ENCODE data around the gene ELAC2.

The ELAC2 gene

GRCh38 chr17:12965988-12966387, 51.8 kb downstream of the ELAC2 start:
- Histone ChIP-seq H2AFZ (ENCODE audit: low read depth, low read length) (no peak overlapping the region), H3K4me1 (ENCODE audit: control insufficient read depth, insufficient read depth, low read depth, low read length) (no peaks in the 10 kb centered on the region), H3K4ac (ENCODE audit: low read depth in 1 of 2, low read length in 2 of 2) (no peak overlapping the region), H3K79me1 (replicated peaks; ENCODE audit: low read length, poor library complexity, severe bottlenecking) (no peaks in the 10 kb centered on the region), H3K4me3 (ENCODE audit: insufficient read depth in 1 of 2, low read depth in 1 of 2, low read length in 2 of 2) (no peak overlapping the region), H4K91ac (ENCODE audit: low read length) (no peak overlapping the region), H3K9me3 (ENCODE audit: control insufficient read depth, low read length) (no peaks in the 10 kb centered on the region), H4K8ac (ENCODE audit: low read length) (no peak overlapping the region), H3K9ac (ENCODE audit: low read length) (no peak overlapping the region), H2AK5ac (ENCODE audit: low read length, severe bottlenecking) (no peak overlapping the region), H2BK15ac (ENCODE audit: low read depth, poor library complexity, severe bottlenecking) (no peak overlapping the region), H3K14ac (ENCODE audit: low read length in 2 of 2) (no peak overlapping the region), H3K23ac (ENCODE audit: low read length in 2 of 2) (no peak overlapping the region), H3K36me3 (ENCODE audit: control insufficient read depth in 1 of 2, insufficient read depth in 2 of 2, low read depth in 1 of 2, low read length in 2 of 2) (no peaks in the 10 kb centered on the region), H2BK120ac (ENCODE audit: low read depth, low read length) (no peak overlapping the region), H2BK5ac (ENCODE audit: low read depth, low read length, poor library complexity, severe bottlenecking) (no peak overlapping the region), H3K27ac (ENCODE audit: low read length, poor library complexity, severe bottlenecking) (no peak overlapping the region), H3K4me2 (ENCODE audit: low read length, poor library complexity, severe bottlenecking) (no peak overlapping the region), H3K27me3 (ENCODE audit: control insufficient read depth in 1 of 2, insufficient read depth in 1 of 2, low read length in 2 of 2) (peaks cover 0 to 10% of the 10 kb centered on the region in 2 experiments), H2BK12ac (ENCODE audit: low read length in 2 of 2) (no peak overlapping the region), H3K18ac (ENCODE audit: low read depth in 1 of 2, low read length in 2 of 2) (no peak overlapping the region)
- DNase-seq, result no peak
- WGBS, result 100% methylated on average over 3 of the region's 3 CpGs

DNA sequence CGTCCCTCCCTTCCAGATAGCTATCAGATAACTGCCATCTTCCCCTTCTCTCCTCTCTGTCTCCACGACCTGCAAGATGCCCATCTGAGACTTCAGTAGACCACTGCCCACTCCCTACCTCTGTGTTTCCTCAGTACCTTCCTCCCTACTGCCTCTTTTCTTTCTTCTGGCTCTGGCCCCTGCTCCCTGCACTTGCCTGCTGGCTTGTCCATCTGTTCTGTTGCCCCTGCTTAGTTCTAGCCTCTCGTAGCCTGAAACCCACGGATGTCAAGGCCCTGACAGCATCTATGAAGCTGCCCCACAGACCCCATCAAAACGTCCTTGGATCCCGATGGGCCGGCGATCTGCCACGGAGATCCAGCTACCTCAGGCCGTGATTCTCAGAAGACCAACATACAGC, 53.0 kb downstream of the ELAC2 start:
- Histone ChIP-seq H3K18ac (ENCODE audit: low read depth in 1 of 2, low read length in 2 of 2) (no peak overlapping the region), H2AK5ac (ENCODE audit: low read length, severe bottlenecking) (no peak overlapping the region), H3K9ac (ENCODE audit: low read length) (no peak overlapping the region), H2BK12ac (ENCODE audit: low read length in 2 of 2) (no peak overlapping the region), H4K8ac (ENCODE audit: low read length) (no peak overlapping the region), H3K27me3 (ENCODE audit: control insufficient read depth in 1 of 2, insufficient read depth in 1 of 2, low read length in 2 of 2) (peaks cover 0 to 6% of the 10 kb centered on the region in 2 experiments), H3K4ac (ENCODE audit: low read depth in 1 of 2, low read length in 2 of 2) (no peak overlapping the region), H3K79me1 (replicated peaks; ENCODE audit: low read length, poor library complexity, severe bottlenecking) (no peaks in the 10 kb centered on the region), H2BK15ac (ENCODE audit: low read depth, poor library complexity, severe bottlenecking) (no peak overlapping the region), H3K14ac (ENCODE audit: low read length in 2 of 2) (no peak overlapping the region), H3K4me1 (ENCODE audit: control insufficient read depth, insufficient read depth, low read depth, low read length) (no peaks in the 10 kb centered on the region), H3K23ac (ENCODE audit: low read length in 2 of 2) (no peak overlapping the region), H2BK120ac (ENCODE audit: low read depth, low read length) (no peak overlapping the region), H3K9me3 (ENCODE audit: control insufficient read depth, low read length) (no peaks in the 10 kb centered on the region), H4K91ac (ENCODE audit: low read length) (no peak overlapping the region), H3K4me3 (ENCODE audit: insufficient read depth in 1 of 2, low read depth in 1 of 2, low read length in 2 of 2) (peak overlapping the region in 1 of 2 experiments; percentile 19), H2AFZ (ENCODE audit: low read depth, low read length) (no peak overlapping the region), H2BK5ac (ENCODE audit: low read depth, low read length, poor library complexity, severe bottlenecking) (no peak overlapping the region), H3K4me2 (ENCODE audit: low read length, poor library complexity, severe bottlenecking) (no peak overlapping the region), H3K36me3 (ENCODE audit: control insufficient read depth in 1 of 2, insufficient read depth in 2 of 2, low read depth in 1 of 2, low read length in 2 of 2) (no peaks in the 10 kb centered on the region), H3K27ac (ENCODE audit: low read length, poor library complexity, severe bottlenecking) (no peak overlapping the region)
- 81% methylated on average over 10 of the region's 10 CpGs for WGBS
- DNase-seq, result no peak

DNA sequence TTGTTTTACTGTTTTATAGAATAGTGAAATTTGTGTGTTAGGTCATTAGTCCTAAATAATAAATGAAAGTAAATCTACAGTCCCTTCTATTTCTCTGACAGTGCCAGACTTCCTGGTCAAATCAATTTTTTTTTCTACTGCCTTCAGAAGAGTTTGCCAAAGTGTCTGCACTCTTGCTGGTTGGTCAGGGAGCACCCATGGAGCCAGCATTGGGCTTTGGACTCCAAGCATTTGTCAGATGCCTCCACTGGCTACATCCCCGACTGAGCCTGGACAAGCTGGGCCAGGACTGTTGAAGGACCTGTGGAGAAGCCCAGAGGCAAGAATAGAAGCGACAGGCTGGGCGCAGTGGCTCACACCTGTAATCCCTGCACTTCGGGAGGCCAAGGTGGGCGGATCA, 53.7 kb downstream of the ELAC2 start:
- H2BK15ac ChIP-seq (ENCODE audit: low read depth, poor library complexity, severe bottlenecking), result no peak overlapping the region
- H3K4me1 ChIP-seq (ENCODE audit: control insufficient read depth, insufficient read depth, low read depth, low read length), result no peaks in the 10 kb centered on the region
- no peak for DNase-seq
- H3K4me2 ChIP-seq (ENCODE audit: low read length, poor library complexity, severe bottlenecking), result no peak overlapping the region
- no peak overlapping the region for H2BK12ac ChIP-seq (ENCODE audit: low read length in 2 of 2)
- no peaks in the 10 kb centered on the region for H3K36me3 ChIP-seq (ENCODE audit: control insufficient read depth in 1 of 2, insufficient read depth in 2 of 2, low read depth in 1 of 2, low read length in 2 of 2)
- 78% methylated on average over 4 of the region's 5 CpGs for WGBS
- no peak overlapping the region for H3K4me3 ChIP-seq (ENCODE audit: insufficient read depth in 1 of 2, low read depth in 1 of 2, low read length in 2 of 2)
- H2AFZ ChIP-seq (ENCODE audit: low read depth, low read length), result no peak overlapping the region
- no peak overlapping the region for H2BK5ac ChIP-seq (ENCODE audit: low read depth, low read length, poor library complexity, severe bottlenecking)
- no peak overlapping the region for H3K9ac ChIP-seq (ENCODE audit: low read length)
- no peak overlapping the region for H2AK5ac ChIP-seq (ENCODE audit: low read length, severe bottlenecking)
- H3K18ac ChIP-seq (ENCODE audit: low read depth in 1 of 2, low read length in 2 of 2), result no peak overlapping the region
- no peak overlapping the region for H4K91ac ChIP-seq (ENCODE audit: low read length)
- no peak overlapping the region for H3K23ac ChIP-seq (ENCODE audit: low read length in 2 of 2)
- no peaks in the 10 kb centered on the region for H3K79me1 ChIP-seq (replicated peaks; ENCODE audit: low read length, poor library complexity, severe bottlenecking)
- no peak overlapping the region for H3K14ac ChIP-seq (ENCODE audit: low read length in 2 of 2)
- H3K27ac ChIP-seq (ENCODE audit: low read length, poor library complexity, severe bottlenecking), result no peak overlapping the region
- no peak overlapping the region for H2BK120ac ChIP-seq (ENCODE audit: low read depth, low read length)
- H4K8ac ChIP-seq (ENCODE audit: low read length), result no peak overlapping the region
- no peaks in the 10 kb centered on the region for H3K9me3 ChIP-seq (ENCODE audit: control insufficient read depth, low read length)
- H3K4ac ChIP-seq (ENCODE audit: low read depth in 1 of 2, low read length in 2 of 2), result no peak overlapping the region
- no peaks in the 10 kb centered on the region for H3K27me3 ChIP-seq (ENCODE audit: control insufficient read depth in 1 of 2, insufficient read depth in 1 of 2, low read length in 2 of 2)

DNA sequence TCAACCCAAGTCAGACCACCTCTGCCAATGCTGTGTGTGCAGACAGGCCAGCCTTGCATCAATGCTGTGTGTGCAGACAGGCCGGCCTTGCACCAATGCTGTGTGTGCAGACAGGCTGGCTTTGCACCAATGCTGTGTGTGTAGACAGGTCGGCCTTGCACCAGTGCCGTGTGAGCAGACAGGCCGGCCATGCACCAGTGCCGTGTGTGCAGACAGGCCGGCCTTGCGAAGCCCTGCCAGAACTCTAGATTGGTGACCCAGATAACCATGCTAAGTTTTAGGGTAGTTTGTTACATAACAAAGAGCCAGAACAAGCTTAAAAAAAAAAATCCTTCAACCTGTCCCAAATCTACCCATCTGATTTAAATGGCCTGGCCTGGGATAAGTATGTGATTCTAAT, 54.3 kb downstream of the ELAC2 start:
- no peak overlapping the region for H3K14ac ChIP-seq (ENCODE audit: low read length in 2 of 2)
- no peak overlapping the region for H3K27ac ChIP-seq (ENCODE audit: low read length, poor library complexity, severe bottlenecking)
- no peak overlapping the region for H2BK15ac ChIP-seq (ENCODE audit: low read depth, poor library complexity, severe bottlenecking)
- peaks cover 1% of the 10 kb centered on the region for H3K4me1 ChIP-seq (ENCODE audit: control insufficient read depth, insufficient read depth, low read depth, low read length)
- no peak overlapping the region for H4K91ac ChIP-seq (ENCODE audit: low read length)
- no peak overlapping the region for H4K8ac ChIP-seq (ENCODE audit: low read length)
- 93% methylated on average over 5 of the region's 7 CpGs for WGBS
- H3K4ac ChIP-seq (ENCODE audit: low read depth in 1 of 2, low read length in 2 of 2), result no peak overlapping the region
- no peaks in the 10 kb centered on the region for H3K79me1 ChIP-seq (replicated peaks; ENCODE audit: low read length, poor library complexity, severe bottlenecking)
- no peak for DNase-seq
- H3K4me2 ChIP-seq (ENCODE audit: low read length, poor library complexity, severe bottlenecking), result no peak overlapping the region
- no peak overlapping the region for H3K23ac ChIP-seq (ENCODE audit: low read length in 2 of 2)
- no peak overlapping the region for H2BK120ac ChIP-seq (ENCODE audit: low read depth, low read length)
- no peak overlapping the region for H3K18ac ChIP-seq (ENCODE audit: low read depth in 1 of 2, low read length in 2 of 2)
- H3K9ac ChIP-seq (ENCODE audit: low read length), result no peak overlapping the region
- H3K27me3 ChIP-seq (ENCODE audit: control insufficient read depth in 1 of 2, insufficient read depth in 1 of 2, low read length in 2 of 2), result no peaks in the 10 kb centered on the region
- H2BK5ac ChIP-seq (ENCODE audit: low read depth, low read length, poor library complexity, severe bottlenecking), result no peak overlapping the region
- H2BK12ac ChIP-seq (ENCODE audit: low read length in 2 of 2), result no peak overlapping the region
- no peaks in the 10 kb centered on the region for H3K9me3 ChIP-seq (ENCODE audit: control insufficient read depth, low read length)
- no peak overlapping the region for H2AK5ac ChIP-seq (ENCODE audit: low read length, severe bottlenecking)
- H3K36me3 ChIP-seq (ENCODE audit: control insufficient read depth in 1 of 2, insufficient read depth in 2 of 2, low read depth in 1 of 2, low read length in 2 of 2), result no peaks in the 10 kb centered on the region
- H3K4me3 ChIP-seq (ENCODE audit: insufficient read depth in 1 of 2, low read depth in 1 of 2, low read length in 2 of 2), result no peak overlapping the region
- H2AFZ ChIP-seq (ENCODE audit: low read depth, low read length), result no peak overlapping the region
